Measurements from ENCODE around the gene GNG4. TPM values are rescaled to one million over a fixed set of nuclear protein-coding genes. Genes with fewer than 3 reads are reported as not detected.

GNG4 gene
- total and polyA plus RNA-seq, 12 donors = 0.22 to 25.8 (median 3.8) TPM; not detected in 2

- no peak for DNase-seq
- Histone ChIP-seq H3K4me3 (no peak overlapping the region), H3K9me3 (replicated peaks in 1 of 3) (no peaks in the 10 kb centered on the region), H3K27me3 (no peaks in the 10 kb centered on the region), H3K27ac (no peak overlapping the region), H3K36me3 (replicated peaks in 1 of 2) (no peaks in the 10 kb centered on the region), H3K4me1 (replicated peaks in 1 of 2) (peaks cover 0 to 3% of the 10 kb centered on the region in 2 donors)
- WGBS, 4 donors = 73 to 96% (median 93%) methylated on average over 1 of the region's 1 CpG
- TF ChIP-seq, protein P1, sequence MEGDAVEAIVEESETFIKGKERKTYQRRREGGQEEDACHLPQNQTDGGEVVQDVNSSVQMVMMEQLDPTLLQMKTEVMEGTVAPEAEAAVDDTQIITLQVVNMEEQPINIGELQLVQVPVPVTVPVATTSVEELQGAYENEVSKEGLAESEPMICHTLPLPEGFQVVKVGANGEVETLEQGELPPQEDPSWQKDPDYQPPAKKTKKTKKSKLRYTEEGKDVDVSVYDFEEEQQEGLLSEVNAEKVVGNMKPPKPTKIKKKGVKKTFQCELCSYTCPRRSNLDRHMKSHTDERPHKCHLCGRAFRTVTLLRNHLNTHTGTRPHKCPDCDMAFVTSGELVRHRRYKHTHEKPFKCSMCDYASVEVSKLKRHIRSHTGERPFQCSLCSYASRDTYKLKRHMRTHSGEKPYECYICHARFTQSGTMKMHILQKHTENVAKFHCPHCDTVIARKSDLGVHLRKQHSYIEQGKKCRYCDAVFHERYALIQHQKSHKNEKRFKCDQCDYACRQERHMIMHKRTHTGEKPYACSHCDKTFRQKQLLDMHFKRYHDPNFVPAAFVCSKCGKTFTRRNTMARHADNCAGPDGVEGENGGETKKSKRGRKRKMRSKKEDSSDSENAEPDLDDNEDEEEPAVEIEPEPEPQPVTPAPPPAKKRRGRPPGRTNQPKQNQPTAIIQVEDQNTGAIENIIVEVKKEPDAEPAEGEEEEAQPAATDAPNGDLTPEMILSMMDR (IDR thresholded peaks at IDR 0.05) = no peak
- TF ChIP-seq POLR2A (IDR thresholded peaks at IDR 0.05) = no peak
- intact Hi-C loops (cut with DNase I) = no loop called here
Measured at GRCh38 chr1:235563513-235564061, 86.0 kb downstream of the GNG4 start.

DNA sequence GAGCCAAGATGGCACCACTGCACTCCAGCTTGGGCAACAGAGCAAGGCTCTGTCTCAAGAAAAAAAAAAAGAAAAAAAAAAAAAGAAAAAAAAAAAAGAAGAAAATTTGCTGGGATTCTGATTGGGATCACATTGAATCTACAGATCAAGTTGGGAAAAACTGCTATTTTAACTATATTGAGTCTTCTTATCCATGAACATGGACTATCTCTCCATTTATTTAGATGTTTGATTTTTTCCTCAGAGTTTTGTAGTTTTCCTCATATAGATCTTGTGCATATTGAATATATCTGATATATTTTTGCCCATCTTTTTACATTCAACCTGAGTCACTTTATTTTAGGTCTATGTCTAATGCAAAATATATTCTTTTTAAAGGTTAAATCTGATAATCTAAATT lies 87.0 kb downstream of the GNG4 start:
- no peak overlapping the region for H3K4me3 ChIP-seq
- peaks cover 0 to under 1% of the 10 kb centered on the region in 2 donors for H3K4me1 ChIP-seq (replicated peaks in 1 of 2)
- no peaks in the 10 kb centered on the region for H3K9me3 ChIP-seq (replicated peaks in 1 of 3)
- intact Hi-C loops (cut with DNase I) = no loop called here
- H3K27ac ChIP-seq = no peak overlapping the region
- TF ChIP-seq, protein P1 (IDR thresholded peaks at IDR 0.05) = no peak
- TF ChIP-seq POLR2A (IDR thresholded peaks at IDR 0.05) = no peak
- no peaks in the 10 kb centered on the region for H3K36me3 ChIP-seq (replicated peaks in 1 of 2)
- H3K27me3 ChIP-seq = no peaks in the 10 kb centered on the region
- no peak for DNase-seq

GRCh38 chr1:235558621-235559169 lies 90.9 kb downstream of the GNG4 start:
- TF ChIP-seq, protein P1 (IDR thresholded peaks at IDR 0.05) = no peak
- WGBS, 4 donors = 81 to 94% (median 89%) methylated on average over 6 of the region's 6 CpGs
- H3K36me3 ChIP-seq (replicated peaks in 1 of 2) = no peaks in the 10 kb centered on the region
- peaks cover 0 to 3% of the 10 kb centered on the region in 2 donors for H3K4me1 ChIP-seq (replicated peaks in 1 of 2)
- H3K27ac ChIP-seq = no peak overlapping the region
- intact Hi-C loops (cut with DNase I) = no loop called here
- H3K27me3 ChIP-seq = no peaks in the 10 kb centered on the region
- no peak overlapping the region for H3K4me3 ChIP-seq
- DNase-seq = no peak
- H3K9me3 ChIP-seq (replicated peaks in 1 of 3) = no peaks in the 10 kb centered on the region

- WGBS, 4 donors = 82 to 91% (median 89%) methylated on average over 8 of the region's 8 CpGs
- no peak overlapping the region for H3K4me3 ChIP-seq
- no peak overlapping the region for H3K27ac ChIP-seq
- no peak for DNase-seq
- TF ChIP-seq POLR2A (IDR thresholded peaks at IDR 0.05) = no peak
- TF ChIP-seq, protein P1 (IDR thresholded peaks at IDR 0.05) = no peak
- intact Hi-C loops (cut with DNase I) = no loop called here
- no peaks in the 10 kb centered on the region for H3K9me3 ChIP-seq (replicated peaks in 1 of 3)
- no peaks in the 10 kb centered on the region for H3K36me3 ChIP-seq (replicated peaks in 1 of 2)
- peaks cover 0 to 13% of the 10 kb centered on the region in 2 donors for H3K4me1 ChIP-seq (replicated peaks in 1 of 2)
- no peaks in the 10 kb centered on the region for H3K27me3 ChIP-seq
Measured at GRCh38 chr1:235557495-235557894, 92.1 kb downstream of the GNG4 start.

Data from adrenal gland (tissue), 12 donors.